ENCODE measurements around the gene MCIDAS.

Gene MCIDAS

DNA sequence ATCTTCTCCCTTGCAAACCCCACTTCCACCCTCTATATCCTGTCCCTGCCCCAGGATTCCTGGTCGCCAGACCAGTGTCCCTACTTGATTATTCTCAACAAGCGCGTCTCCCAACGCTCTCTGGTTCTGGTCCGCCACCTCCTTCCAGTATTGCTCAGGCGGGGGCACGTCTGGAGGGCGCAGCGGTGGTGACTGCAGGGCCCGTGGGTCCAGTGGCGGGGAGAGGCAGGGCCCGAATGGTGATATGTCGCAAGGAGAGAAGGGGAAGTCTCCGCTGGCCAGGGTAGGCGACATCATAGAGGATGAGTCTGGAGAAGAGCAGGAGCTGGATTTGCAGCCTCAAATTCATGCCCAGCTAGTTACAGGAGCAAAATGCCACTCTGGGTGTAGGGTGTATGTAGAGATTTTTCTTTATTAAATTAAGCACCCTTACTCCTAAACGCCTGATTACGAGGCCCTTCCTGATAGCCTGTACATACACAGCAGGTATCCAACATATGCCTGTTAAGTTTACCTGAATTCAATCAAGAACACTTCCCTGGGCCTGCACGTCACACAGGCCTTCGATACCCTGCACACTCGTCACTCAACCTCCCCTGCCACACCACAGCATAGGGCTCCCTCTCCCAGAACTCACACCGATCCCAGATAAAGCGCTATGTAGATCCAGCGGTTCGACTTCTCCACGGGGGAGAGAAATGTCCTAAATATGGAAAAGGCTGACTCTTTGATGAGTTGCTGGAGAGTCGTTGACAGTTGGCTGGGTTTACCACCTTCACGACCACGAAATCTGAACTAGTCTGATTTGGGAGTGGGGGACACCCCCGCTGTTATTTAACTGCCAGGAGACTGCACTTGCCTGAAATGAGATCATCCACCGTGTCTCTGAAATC, 4.8 kb downstream of the MCIDAS start:
- no peak for DNase-seq (ENCODE audit: low read depth)

GRCh38 chr5:55220433-55221185, 6.5 kb downstream of the MCIDAS start:
- DNase-seq (ENCODE audit: low read depth) = no peak

GRCh38 chr5:55219770-55220169, 7.3 kb downstream of the MCIDAS start:
- no peak for DNase-seq (ENCODE audit: low read depth)

- no peak for DNase-seq (ENCODE audit: low read depth)
Observed at GRCh38 chr5:55218967-55219366, 8.1 kb downstream of the MCIDAS start.

DNA sequence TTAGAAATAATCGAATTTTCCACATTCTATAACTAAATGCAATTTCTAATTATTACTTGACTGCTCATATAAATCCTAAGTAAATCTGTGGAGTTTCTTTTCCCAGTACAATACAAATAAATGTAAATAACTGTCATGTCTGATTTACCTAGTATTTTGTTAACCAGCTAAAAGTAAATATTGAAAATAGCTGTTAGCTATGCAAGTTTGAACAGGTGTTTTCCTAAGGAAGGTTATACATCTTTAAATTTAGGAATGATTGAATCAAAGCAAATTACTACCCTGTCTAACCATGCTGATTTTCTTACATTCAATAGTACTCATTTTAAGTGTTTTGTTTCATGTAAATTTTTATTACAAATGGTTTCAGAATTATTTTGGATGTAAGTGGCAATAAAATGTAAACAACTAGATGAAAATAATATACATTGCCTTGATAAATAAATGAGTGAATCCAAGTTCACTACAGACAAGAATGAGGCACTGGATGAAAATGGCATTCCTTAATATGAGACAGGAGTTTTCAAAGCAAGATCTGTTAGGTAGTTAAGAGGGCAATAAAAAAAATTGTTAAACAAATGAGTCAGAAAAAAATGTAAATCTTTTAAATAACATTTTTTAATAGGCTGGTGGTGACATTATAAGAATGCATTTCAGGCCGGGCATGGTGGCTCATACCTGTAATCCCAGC, 15.8 kb downstream of the MCIDAS start:
- no peak for DNase-seq (ENCODE audit: low read depth)

GRCh38 chr5:55205001-55205400, 22.1 kb downstream of the MCIDAS start:
- no peak for DNase-seq (ENCODE audit: low read depth)

DNA sequence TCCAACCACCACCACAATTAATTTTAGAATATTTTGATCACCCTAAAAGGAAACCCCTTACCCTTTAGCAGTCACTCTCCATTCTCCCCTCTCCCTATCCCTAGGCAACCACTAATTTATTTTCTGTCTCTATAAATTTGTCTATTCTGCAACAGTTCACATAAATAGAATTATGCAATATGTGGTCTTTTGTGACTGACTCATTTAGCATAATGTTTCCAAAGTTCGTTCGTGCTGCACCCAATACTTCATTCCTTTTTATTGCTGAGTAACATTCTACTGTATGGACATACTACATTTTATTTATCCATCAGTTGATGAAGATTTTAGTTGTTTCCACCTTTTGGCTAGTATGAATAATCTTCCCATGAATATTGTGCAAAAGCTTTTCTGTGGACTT, 36.0 kb downstream of the MCIDAS start:
- no peak for DNase-seq (ENCODE audit: low read depth)

GRCh38 chr5:55188656-55189540, 38.2 kb downstream of the MCIDAS start:
- no peak for DNase-seq (ENCODE audit: low read depth)

DNA sequence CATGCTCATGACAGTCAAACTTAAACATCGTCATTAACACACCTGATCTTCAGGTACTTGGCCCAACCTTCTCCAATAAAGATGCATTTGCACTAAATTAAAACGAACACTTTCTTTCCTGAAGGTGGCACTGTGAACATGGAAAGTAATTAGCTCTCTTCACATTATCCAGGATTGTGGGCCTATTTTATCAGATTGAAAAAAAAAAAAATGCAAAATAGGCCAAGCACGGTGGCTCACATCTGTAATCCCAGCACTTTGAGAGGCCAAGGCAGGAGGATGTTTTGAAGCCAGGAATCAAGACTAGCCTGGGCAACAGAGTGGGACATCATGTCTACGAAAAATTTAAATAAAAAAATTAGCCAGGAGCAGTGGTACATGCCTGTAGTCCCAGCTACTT, 39.7 kb downstream of the MCIDAS start:
- no peak for DNase-seq (ENCODE audit: low read depth)

GRCh38 chr5:55180016-55180415, 47.1 kb downstream of the MCIDAS start:
- no peak for DNase-seq (ENCODE audit: low read depth)

DNA sequence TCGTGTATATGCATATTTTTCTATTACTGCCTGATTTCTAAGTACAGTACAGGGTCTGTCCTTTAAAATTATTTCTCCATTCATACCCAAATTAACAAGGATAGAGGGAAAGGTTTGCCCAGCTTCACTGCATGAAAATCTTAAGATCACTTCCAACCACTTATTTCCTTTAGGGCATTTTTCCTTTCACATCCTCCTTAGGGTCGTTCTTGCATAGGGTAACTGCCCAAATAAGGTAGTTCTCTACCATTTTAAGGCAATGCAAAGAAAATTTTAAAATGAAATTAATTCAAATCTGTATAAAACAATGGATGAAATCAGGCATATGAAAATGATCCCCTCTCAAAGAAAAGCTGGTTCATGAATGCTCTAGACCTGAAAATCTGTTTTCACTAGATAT, 50.0 kb downstream of the MCIDAS start:
- DNase-seq (ENCODE audit: low read depth) = no peak

DNA sequence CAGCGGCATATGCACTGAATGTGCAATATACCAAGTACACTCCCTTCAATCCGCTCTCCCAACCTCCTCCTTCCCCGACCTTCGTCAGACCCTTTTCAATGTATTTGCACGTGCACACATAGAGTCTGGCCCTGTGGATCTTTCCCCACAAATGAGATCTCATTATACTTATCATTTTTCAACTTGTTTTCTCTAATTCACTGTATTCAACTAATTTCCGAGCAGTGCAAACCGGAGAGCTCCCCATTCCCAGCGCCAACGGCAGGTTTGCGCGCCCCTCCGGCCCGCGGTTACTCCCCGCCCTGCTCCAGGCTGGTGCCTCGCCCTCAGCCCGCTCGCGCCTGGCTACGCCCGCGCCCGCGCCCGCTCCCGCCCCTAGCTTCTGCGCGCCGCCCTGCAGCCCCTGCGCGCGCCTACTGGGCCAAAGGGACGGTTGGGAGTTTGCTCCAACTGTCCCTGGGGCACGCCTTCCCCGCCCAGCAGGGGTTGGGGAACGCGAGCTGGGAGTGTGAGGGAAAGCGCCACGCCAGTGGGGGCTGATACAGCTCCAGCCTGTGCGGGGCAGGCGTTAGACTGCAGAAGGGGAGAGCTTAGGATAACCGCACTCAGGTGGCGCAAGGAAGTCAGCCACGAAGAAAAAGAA, 50.8 kb downstream of the MCIDAS start:
- DNase-seq (ENCODE audit: low read depth) = peak; percentile 24

DNA sequence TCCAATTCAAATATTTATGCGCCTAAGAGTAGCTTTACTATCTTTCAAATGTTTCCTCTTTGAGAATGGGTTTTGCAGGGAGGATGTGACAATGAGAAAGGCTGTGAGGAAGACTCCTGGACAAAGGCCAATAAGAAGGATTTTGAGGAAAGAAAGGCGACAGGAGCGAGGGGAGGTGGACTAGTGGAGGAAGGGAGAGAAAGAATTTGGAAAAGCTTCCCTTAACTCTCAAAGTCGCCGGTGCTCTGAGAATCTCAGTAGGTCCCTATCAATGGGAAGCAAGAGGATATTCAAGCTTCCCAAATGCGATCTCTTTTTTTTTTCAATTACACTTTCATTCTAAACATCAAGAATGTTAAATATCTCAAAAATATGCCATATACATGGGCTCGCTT, 51.3 kb downstream of the MCIDAS start:
- no peak for DNase-seq (ENCODE audit: low read depth)

DNA sequence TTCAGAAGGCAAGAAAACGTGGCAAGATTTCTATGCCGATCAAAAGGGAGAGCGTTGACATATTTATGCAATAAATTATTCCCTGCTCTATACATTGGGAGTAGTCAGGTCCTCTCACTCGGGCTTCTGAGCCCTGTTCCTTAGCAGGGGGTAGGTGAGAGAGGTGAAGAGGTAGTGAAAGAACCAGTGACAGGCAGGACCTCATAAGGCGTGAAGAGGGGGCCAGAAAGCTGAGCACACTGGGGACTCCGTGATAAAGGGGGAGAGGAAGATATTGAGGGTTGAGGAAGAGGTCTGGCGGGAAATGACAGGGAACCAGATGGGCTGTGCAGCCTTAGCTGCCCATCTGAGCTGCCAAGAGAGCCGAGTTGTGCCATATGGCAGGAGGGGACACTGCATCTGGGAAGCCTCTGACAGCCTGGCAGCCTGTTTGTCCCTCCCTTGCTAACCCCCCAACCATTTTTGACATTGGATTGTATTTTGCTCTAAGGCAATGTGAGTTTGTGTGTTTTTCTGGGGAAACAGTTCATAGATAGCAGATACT, 53.4 kb downstream of the MCIDAS start:
- no peak for DNase-seq (ENCODE audit: low read depth)

DNA sequence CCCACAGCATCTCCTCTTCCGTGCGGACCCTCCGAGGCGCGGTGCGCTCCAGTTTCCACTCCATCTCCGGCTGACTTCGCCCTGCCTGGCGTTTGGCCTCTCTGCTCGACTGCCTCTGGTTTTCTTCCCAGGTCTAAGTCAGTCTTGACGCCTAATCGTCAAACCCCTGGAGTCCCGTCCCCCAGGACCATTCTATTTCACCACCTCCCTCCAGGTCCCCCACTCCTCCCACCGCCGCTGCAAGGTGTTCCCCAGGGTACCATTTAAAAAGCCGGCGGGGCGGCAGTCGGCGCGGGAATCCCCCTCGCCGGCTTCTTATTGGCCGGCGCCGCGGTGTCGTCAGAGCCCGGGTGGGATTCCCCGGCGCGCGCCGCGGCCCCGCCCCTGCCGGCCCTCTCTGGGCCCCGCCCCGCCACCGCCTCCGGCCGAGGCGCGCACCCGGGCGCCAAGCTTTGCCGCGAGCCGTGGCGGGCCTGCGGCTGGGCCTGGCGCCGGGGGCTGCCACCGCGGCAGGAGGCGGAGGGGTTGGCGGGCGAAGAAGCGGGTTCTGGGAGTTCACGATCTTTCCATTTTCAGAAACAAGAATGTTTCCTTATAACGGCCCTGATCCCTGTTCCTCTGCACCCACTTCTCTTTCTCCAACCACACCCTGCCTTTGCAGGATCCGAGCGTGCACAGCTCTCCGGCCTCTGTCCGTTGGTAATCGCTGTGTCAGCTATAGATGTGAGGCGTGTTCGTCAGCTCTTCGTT, 54.0 kb downstream of the MCIDAS start, which contains the start of gene CDC20B:
Gene CDC20B, minus strand, starts transcription at position 241 of the 750 bp plus-strand sequence. Its CDS starts 177 bp downstream, at position 64.
- DNase-seq (ENCODE audit: low read depth) = peak; percentile 77

DNA sequence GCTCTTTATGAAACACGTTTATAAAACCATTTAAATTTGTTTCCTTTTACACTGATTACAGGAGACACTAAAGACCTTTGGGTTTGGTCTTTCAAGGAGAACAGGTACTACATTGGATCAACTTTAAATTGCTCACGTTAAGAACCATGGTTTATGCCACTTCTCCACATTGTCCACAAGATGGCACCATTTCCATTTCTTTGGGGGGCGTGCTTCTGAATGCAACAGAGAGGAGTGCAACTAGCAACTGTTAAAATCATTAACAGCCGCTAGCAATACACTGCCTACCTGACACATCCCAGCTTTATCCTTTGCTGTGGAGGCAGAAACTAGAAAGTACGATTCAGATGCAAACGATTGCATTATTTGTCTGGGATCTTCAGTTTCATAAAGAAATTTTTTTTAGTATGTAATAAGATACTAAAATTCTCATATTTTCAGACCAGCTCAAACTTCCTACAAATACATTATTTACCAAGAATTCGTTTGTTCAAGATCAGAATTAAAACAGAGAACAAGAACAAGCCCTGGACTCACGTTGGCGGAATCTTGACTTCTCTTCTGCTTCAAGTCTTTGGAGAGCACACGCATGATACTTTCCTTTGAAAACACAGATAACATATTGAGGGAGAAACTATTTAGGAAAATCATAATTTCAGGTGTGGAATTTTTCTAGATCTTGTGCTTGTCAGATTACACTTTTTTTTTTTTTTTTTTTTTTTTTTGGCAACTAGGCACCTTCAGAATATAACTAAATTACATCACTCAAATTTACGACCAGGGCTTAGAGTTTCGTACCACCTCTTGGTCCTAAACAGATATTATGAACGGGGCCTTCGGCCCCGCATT, 54.8 kb downstream of the MCIDAS start:
- DNase-seq (ENCODE audit: low read depth) = peak; percentile 29

DNA sequence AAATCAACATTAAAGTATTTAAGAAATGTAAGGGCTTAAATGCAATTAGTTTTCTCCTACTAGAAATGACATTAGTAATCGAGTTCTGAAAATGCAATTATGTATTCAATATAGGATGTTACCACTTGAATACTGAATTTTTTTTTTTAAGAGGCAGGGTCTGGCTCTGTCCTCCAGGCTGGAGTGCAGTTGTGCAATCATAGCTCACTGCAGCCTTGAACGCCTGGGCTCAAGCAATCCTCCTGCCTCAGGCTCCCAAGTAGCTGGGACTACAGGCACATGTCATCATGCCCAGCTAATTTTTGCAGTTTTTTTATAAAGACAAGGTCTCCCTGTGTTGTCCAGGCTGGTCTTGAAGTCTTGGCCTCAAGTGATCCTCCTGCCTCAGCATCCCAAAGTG, 55.6 kb downstream of the MCIDAS start:
- DNase-seq (ENCODE audit: low read depth) = no peak

Measured in activated T-cell treated with anti-CD3 and anti-CD28 coated beads for 48 hours (primary cell).